IPS-NIHi7 (cell line): ENCODE results near the gene FOXI2.

Experiments
- DNase-seq: peaks from one replicate; pipeline ENCODE4 v3.0.0; 2012; ENCODE audit warnings: mixed read lengths; ENCODE audit errors: extremely low spot score

Gene FOXI2

DNA sequence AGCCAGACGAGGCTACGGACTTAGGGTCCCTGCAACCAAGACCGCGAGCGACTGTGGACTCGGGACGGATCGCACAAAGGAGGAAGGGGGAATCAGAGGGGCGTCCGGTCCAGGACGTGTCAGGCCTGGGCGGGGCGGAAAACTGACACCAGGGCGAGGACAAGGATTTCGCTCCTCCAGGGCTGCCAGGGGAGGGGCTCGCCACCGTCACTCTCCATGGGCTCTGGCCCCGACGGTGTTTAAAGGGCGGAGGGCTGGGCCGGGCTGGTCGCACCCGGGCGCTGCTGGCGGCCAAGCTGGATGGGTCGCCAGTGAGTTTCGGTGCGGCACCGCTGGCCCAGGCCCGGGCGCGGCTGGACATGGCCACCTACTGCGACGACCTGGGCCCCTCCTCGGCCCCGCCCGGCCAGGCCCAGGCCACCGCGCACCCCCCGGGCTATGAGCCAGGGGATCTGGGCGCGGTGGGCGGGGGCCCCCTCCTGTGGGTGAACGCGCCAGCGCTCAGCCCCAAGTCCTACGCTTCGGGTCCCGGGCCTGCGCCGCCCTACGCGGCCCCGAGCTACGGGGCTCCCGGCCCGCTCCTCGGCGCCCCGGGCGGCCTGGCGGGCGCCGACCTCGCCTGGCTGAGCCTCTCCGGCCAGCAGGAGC is at the start of gene FOXI2:
TSS of gene FOXI2 (plus strand) at position 271 of the 648 bp plus-strand sequence. CDS start at position 360, 89 bp downstream.
- DNase-seq: peak; percentile 81

DNA sequence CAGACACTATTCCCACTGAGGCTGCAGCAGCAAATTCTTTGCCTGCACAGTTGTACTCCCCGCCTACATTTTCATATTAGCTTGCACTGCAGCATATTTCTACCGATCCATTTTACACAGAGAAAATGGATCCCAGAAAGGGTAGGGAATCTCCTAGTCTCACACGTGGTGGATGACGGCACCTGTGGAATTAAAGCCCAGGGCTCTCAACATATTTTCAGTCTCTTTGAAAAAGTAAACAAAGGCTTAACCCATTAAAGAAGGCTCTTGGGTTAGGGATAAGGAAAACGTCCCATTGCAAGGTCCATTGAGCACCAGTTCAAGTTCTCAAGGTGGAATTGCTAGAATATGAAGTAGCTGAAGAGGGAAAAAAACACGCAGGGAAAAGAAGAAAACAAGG is 49.4 kb upstream of the FOXI2 start:
- DNase-seq: no peak

DNA sequence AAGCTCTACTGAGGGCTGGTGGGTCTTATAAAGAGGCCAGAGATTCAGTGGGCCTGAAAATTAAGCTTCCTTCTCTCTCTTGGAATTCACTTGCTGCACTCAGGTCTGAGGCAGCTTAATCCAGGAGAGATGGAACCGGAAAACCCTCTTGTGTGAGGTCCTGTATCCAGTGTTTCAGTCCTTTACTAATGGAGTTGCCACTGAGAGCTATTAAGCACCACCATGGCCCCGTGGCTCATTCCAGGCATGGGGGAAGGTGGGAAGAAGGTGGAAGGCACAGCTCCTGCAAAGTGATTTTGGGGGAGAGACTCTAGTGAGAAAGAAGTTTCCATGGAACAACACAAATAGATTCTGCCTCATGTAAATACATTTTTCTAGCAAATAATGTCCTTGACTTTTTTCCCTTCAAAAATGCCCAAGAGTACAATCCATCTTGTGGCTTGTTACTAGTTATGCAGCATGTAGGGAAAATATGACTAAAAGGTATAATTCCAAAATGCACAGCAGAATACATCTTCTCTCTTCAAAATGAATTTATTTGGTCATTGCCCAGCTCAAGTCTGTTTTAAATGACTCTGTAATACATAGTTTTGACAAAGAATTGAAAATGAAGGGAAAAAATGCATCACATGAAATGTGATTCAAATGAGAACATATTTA is 46.7 kb upstream of the FOXI2 start:
- no peak for DNase-seq

DNA sequence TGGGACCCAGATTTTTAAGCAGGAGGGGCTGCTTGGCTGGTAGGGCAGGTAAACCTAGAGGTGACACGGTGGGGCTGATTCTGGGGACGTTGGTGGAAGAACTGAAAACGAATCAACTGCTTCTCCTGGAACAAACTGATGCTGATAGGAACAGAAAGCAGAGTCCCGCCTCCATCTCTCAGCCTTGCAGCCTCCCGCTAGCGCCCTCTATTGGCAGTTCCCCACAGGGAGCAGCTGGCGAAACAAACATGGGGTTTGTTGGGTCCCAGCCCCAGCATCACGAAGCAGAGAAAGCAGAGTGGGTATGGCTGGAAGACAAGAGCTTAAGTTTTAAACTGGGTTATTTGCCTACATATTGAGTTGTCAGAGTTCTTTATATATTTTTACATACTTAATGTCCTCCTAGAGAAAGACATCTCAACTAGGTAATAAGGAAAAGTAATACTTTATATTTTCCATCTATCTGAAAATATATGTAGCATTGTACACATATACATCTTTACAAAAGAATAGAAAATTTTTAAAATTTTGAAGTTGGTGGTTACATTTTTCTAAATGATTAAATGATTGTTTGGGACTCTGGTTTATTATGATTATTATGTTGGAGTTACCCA is 42.3 kb upstream of the FOXI2 start:
- DNase-seq: peak; percentile 89

DNA sequence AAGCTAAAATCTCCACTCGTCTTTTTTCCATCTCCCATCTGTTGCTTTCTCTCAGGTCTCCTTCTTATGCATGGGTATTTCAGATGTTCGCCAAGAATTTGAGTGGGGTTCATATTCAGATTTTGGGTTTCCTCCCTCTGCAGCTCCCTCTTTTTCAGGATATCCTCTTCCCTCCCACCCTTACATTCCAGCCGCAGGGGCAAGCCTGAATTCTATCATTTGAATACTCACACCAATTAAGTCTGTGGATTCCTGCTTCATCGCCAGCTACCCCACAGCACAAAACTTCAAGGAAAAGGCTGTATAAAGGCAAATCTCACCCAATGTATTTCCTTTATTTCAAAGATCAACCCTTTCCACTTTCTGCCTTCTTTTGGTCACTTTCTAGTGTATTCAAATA is 41.6 kb upstream of the FOXI2 start:
- DNase-seq: peak; percentile 32

DNA sequence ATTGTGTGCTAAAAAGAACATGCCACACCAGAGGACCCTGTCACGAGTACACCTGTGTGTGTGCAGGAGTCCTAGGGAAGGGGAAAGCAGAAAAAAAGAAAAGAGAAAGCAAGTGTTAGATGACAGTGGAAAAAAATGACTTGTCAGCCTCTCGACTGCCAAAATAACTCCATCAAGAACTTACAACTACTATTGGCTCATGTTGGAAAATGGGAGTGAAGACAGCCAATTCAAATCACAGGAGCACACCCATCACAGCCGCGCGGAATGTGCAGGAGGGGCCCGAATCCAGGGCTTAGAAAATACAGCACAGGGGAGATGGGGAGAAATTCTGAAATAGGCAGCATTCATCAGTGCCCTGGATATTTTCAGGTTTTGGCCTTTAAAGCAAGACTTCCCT is 38.1 kb upstream of the FOXI2 start:
- DNase-seq: no peak

DNA sequence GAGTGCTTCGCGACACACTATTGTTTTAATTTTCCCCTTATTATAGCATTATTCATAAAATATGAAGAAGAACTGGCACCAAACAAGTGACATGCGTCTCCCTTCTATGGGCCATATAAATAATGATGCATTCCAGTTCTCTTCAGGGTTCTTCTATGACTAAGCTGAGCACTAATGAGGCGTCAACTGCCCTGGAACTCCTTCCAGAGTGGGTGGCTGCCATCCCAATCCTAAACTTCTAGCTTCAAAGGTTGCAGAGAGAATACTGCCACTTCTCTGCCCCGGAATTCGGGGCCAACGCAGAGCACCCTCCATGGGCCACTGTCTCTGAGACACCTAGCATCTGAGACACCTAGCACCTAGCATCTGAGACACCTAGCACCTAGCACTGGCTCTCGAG is 37.7 kb upstream of the FOXI2 start:
- no peak for DNase-seq

DNA sequence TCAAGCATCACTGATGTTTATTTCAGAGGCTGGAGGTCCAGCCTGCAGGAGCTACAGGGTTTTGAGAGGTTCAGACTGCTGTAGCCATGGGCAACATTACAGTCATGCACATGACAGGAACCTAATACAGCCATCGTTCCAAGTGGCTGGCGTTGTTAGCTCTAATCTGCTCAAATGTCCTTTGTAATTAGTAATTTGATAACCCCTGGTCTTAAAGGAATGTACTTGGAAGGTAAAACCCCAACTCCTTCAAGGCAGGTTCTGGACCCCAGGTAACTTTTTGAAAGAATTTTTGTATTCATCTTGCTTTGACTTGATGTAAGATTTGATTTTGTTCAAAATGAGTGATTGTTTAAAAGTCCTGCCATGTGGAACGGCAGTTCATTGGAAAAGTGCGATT is 34.7 kb upstream of the FOXI2 start:
- no peak for DNase-seq

DNA sequence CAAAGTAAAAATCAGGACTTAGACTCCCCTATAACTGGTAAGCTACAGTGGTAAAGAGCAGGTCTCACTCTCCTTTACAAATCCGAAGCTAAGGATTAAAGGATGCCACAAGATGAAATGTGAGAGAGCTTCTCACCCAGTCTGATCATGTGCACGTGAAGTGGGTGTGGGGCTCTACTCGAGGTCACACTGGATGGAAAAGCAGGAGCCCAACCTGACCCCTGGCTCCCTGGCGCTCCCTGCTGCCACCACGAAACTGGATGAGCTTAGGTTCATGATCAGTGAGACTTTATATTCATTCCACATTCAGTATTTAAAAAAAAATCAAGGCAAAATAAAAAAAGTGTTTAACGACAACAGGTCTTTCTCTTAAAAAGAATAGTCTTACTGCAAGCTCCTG is 21.7 kb upstream of the FOXI2 start:
- DNase-seq: no peak

DNA sequence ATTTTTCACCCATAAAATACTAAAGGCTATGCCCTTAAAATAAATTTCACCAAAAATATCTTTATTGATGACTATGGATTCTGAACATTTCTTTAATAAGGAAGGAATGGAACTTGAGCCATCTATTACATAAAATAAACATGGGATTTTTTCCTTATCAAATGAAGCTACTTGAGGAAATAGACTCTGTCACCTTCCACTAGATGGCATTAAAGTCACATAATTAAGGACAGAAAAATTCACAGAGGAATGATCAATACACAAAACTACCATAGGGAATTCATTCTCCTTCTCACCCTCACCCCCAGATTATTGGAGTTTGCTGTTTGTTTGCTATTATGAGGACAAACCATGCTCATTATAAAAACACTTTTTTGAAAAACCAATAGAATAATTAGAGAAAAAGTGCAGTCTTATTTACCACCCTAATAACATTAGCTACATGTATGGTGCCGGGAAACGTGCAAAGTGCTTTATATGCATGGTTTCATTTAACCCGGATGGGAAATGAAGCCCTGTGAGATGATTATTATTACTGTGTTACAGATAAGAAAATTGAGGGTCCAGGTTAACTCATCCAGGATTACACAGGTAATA is 21.1 kb upstream of the FOXI2 start:
- DNase-seq: peak; percentile 27

DNA sequence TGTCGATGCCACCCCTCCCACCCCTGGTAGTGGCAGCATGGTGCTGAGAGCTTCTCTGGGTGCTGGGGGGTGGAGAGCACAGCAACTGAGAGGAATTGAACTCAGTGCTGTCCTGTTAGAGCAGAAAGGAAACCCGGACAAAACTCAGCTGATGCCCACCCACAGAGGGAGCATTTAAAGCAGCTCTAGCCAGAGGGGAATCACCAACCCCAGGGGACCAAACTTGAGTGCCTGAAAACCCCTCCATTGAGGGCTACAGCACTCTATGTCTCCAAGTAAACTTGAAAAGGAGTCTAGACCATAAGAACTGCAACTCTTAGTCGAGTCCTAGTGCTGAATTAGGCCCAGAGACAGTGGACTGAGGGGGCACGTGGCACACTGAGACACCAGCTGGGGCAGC is 16.8 kb upstream of the FOXI2 start:
- DNase-seq: no peak

DNA sequence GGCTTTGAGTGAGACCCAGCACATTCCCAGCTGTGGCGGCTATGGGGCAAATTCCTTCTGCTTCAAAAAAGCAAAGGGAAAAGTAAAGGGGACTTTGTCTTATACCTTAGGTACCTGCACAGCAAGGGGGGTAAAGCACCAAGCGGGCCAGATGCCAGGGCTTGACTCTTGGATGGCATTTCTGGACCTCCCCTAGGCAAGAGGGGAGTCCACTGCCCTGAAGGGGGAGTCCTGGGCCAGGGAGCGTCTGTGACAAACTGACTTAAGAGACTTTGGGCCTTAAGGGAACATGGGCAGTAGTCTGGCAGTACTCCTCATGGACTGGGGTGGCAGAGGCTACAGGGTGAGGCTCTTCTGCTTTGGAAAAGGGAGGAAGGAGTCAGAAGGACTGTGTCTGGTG is 16.1 kb upstream of the FOXI2 start:
- DNase-seq: no peak

DNA sequence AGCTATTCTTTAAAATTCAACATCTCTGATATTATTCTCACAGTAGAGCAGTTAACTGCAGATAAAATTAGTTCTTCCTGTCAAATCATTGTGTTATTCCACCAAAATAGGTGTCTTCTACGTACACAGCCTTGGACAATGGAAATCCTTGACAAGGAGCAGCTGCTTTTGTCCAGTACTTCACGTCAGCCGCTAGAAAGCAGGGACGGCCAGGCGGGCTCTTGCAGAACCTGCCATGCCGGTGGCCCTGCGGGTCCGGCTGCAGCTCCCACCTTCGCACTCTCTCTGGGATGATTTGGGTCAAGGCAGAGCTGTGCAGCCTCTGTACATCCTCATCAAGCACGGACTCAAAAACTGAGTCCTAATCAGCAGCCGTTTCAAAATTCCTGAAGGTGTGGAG is 2.2 kb upstream of the FOXI2 start:
- no peak for DNase-seq

DNA sequence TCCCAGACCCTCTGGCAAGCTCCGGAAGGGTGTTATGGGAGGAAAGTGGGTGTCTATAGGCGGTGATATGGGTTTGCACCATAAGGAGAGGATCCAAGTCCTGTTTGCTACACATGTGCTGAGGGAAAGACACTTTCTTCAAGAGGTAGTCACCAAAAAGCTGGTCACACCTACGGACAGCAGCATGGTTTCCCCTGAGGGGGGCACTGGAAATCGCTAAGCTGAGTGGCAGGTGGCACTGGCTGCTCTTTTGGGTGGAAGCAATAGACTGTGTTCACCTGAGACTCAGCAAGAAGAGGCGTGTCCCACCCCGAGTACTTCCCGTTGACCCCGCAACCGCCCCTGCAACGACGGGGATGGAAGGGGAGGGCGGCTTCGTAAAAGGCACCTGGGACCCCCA is 1.8 kb upstream of the FOXI2 start:
- DNase-seq: no peak

DNA sequence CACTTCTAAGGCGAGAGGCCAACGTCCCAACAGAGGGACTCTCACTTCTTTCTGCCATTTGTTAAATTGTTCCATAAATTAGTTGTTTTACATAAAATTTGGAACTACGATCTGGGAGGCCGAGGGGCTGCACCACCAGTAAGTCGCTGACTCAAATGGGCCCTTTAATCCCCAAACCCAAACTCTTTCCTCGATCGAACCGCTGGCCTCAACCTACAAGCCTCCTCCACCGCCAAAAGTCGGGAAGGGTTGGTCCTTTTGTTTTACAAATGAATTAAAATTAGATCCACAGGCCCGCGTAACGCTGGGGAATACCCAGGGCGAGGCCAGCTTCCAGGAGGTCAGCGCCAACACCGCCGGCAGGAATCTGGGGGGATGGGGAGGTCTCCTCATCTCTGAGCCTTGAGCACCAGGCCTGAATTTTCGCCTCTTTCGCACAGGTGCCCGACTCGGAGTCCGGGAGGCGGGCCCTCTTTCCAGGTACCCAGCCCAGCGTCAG is 1.2 kb upstream of the FOXI2 start:
- DNase-seq: no peak

DNA sequence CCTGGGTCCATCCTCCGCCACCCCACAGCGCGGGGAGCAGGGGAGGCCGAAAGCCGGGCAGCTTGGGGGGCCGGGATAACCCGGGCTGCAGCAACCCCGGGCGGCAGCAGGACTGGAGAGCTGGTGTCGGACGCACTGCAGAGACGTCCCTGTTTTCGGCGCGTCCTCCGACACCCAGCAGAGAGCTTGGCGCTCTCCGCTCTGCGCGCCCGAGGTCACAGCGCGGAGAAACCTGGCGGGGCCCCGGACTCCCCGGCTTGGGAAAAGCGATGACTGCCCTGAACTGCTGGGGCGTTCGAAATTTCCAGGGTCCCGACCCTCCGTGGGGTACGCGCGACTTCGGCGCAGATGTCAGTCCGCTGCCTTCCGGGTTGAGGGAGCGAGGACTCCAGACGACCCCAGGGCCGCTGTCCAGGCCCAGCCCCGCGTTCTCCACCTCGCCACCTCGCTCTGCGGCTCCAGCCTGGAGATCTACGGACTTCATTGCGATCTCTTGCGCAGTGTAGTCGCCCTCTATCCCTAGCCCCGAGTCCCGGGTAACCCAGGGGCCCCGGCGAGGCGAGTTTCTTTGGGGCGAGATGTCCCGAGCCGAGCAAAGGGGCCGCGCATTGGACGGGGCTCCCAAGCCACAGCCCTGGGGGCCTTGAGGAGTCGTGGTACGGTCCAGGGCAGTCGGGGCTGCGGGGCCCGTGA is 617 bp upstream of the FOXI2 start:
- no peak for DNase-seq

DNA sequence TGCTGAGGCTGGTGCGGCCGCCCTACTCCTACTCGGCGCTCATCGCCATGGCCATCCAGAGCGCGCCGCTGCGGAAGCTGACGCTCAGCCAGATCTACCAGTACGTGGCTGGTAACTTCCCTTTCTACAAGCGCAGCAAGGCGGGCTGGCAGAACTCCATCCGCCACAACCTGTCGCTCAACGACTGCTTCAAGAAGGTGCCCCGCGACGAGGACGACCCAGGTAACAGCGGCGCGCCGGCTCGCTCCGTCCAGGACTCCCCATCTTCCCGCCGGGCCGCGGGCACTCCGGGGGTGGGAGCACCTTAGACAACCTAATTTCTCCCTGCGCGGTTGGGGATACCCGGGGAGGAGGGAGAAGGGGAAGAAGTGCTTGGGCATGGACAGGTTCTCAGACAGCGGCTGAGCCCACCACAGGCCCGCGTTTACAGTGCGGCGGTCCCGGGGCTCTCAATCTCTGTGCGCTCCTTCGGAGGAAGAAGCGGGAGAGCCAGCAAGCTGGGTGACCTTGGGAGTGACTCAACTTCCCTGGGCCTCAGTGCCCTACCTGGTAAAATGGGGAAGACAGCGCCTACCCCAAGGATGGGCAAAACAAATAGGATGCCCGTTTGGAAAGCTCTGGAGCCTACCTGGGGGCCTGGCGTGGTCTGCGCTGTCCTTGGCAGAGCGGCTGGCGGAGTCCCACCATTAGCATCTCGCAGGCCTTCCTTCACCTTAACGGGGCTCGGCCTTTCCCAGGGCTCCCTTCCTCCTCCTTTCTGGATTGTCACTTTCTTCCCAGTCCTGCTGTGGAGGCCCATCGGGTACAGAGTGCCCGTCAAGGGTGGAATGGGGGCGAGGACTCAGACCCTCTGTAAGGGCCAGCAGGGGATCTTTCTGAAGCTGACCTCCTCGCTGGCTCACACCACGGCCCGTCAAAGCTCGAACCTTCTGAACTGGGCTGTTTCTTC is 852 bp downstream of the FOXI2 start:
- DNase-seq: no peak

DNA sequence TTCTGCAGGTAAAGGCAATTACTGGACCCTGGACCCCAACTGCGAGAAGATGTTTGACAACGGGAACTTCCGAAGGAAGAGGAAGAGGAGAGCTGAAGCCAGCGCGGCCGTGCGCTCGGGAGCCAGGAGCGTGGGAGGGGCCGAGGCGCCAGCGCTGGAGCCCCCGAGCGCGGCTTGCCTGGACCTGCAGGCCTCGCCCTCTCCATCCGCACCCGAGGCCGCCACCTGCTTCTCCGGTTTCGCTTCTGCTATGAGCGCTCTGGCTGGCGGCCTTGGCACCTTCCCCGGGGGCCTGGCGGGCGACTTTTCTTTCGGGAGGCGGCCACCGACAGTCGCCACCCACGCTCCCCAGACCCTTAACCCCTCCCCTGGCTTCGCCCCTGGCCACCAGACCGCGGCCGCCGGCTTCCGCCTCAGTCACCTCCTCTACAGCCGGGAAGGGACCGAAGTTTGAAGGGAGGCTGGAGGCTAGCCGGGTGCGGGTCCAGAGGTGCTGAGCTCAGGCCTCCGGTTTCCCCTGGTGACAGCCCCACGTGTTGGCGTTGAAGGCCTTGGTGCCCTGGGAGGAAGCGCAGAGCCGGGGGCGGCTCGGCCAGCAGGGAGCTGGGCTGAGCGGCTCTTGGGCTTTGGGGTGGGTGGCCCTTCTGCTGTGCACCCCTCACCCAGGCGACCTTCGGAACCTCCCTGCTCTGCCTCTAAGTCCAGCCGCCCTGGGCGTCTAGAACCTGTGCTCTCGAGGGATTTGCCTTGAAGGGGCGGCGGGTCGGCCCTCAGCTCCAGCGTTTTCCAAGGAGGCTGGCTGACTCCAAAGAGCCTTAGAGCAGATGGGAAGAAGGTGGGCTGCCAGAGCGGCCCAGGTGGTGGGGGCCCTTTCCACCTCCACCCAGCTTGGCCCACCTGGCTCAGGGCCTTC is 1.8 kb downstream of the FOXI2 start:
- DNase-seq: no peak

DNA sequence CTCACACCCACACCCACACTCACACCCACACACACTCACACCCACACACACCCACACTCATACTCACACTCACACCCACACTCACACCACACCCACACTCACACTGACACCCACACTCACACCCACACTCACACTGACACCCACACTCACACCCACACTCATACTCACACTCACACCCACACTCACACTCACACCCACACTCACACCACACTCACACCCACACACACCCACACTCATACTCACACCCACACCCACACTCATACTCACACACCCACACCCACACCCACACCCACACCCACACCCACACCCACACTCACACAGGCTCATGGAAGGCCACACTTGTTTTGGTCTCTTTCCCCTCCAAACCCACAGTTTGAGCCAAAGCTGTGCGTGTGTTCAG is 2.9 kb downstream of the FOXI2 start:
- no peak for DNase-seq

DNA sequence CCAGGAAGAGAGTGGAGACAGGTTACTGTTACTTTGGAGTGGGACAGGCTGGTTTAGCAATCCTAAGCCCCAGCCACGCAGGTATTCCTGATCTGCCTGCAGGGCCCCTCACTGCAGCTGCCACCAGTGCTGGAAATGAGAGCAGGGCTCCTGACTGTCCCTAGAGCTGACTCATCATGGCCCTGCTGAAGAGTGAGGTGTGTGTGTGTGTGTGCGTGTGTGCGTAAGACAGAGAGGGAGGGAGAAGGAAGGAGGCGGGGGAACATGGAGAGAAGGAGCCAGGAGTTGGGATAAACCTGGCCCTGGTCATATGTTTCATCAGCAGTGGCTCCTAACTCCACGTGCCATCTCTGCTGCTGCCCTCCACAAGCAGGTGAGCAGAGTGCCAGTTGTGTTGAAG is 3.6 kb downstream of the FOXI2 start:
- DNase-seq: no peak
